ENCODE data around the gene DAG1.

DNA sequence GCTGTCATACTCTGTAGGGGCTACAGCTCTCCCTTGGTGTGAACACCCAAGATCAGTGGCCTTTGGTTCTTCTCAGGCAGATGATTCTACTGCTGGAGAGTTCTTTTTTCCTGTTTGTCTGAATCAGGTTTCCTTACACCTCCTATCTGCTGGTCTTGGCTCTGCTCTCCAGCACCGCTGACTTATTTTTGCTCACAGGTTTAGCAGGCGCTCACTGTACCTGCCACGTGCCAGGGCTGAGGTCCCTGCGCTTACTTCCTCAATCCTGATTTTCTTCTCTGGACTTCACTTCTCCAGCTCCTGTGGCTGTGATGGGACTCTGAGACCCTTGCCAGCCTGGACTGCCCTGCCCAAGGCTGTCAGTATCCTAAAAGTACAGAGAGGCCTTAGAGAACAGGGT is 93.7 kb downstream of the DAG1 start:
- TF ChIP-seq CTCF (IDR thresholded peaks at IDR 0.05) (no peak), EP300 (IDR thresholded peaks at IDR 0.05) (no peak), POLR2AphosphoS5 (IDR thresholded peaks at IDR 0.05) (no peak), POLR2A (IDR thresholded peaks at IDR 0.05) (no peak)

Data from sigmoid colon (tissue), 4 donors.